ENCODE data around the gene ITGB4.

DNA sequence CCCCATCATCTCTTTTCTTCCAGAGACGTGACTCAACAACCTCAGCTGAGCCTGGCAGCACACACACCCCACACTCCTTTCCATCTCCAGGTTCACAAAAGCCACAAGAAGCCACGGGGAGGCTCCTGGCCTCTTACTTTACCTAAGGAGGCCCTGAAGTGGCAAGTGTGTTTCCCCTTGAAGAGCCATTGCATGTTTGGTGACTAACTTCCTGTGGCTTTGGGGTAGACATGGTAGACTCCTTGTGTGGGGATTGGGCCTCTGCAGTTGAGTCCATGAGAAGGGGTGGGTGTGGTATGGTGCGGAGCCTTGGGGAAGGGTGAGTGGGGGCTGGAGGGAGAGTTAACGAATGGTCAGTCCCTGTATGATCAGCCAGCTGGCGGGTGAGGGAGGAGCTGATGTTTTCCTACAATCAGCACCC is 29.9 kb upstream of the ITGB4 start:
- TF ChIP-seq, protein P1, sequence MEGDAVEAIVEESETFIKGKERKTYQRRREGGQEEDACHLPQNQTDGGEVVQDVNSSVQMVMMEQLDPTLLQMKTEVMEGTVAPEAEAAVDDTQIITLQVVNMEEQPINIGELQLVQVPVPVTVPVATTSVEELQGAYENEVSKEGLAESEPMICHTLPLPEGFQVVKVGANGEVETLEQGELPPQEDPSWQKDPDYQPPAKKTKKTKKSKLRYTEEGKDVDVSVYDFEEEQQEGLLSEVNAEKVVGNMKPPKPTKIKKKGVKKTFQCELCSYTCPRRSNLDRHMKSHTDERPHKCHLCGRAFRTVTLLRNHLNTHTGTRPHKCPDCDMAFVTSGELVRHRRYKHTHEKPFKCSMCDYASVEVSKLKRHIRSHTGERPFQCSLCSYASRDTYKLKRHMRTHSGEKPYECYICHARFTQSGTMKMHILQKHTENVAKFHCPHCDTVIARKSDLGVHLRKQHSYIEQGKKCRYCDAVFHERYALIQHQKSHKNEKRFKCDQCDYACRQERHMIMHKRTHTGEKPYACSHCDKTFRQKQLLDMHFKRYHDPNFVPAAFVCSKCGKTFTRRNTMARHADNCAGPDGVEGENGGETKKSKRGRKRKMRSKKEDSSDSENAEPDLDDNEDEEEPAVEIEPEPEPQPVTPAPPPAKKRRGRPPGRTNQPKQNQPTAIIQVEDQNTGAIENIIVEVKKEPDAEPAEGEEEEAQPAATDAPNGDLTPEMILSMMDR (IDR thresholded peaks at IDR 0.05), result no peak
- TF ChIP-seq POLR2A (IDR thresholded peaks at IDR 0.05) (no peak), EP300 (IDR thresholded peaks at IDR 0.05) (no peak)

Measured in ovary (tissue), 3 donors.